ENCODE data around the gene SLC51B. TPM values are rescaled to one million over a fixed set of nuclear protein-coding genes. Genes with fewer than 3 reads are reported as not detected.
A peak's percentile ranks its signal among the peaks of the same experiment; 100 is the strongest.

Gene SLC51B
- total RNA-seq, 4 donors from 2014 or later = not detected

GRCh38 chr15:65050270-65050669 lies 5.1 kb downstream of the SLC51B start:
- DNase-seq (no peak), ATAC-seq (no peak)
- Histone ChIP-seq H3K27me3 (no peaks in the 10 kb centered on the region), H3K4me3 (no peak overlapping the region), H3K36me3 (no peaks in the 10 kb centered on the region), H3K4me1 (peaks cover 11 to 14% of the 10 kb centered on the region in 2 donors), H3K9me3 (no peaks in the 10 kb centered on the region), H3K27ac (no peak overlapping the region)
- TF ChIP-seq CTCF (IDR thresholded peaks at IDR 0.05 in 4 of 5, conservative IDR thresholded peaks at IDR 0.05 in 1 of 5) (no peak), POLR2A (IDR thresholded peaks at IDR 0.05) (no peak)
- in situ Hi-C loops (cut with MboI; ENCODE audit: low sequenced_read_pairs in 4 of 4) (loop anchor here in 1 of 4 donors (5.0 kb wide), 1 partner anchor 37 kb away; no protein-coding TSS in a partner anchor), intact Hi-C loops (cut with DNase I; ENCODE audit: low total_unique reads) (loop anchor here (5.0 kb wide), 1 partner anchor 237 kb away; the partner anchor contains the start of gene PARP16)

- Histone ChIP-seq H3K9me3 (no peaks in the 10 kb centered on the region), H3K36me3 (no peaks in the 10 kb centered on the region), H3K27me3 (no peaks in the 10 kb centered on the region), H3K27ac (no peak overlapping the region), H3K4me3 (no peak overlapping the region), H3K4me1 (peaks cover 8 to 17% of the 10 kb centered on the region in 2 donors)
- ATAC-seq (no peak), DNase-seq (no peak)
- intact Hi-C loops (cut with DNase I; ENCODE audit: low total_unique reads) = loop anchor here (5.0 kb wide), 1 partner anchor 236 kb away; the partner anchor contains the start of gene PARP16
- TF ChIP-seq POLR2A (IDR thresholded peaks at IDR 0.05) (no peak), CTCF (IDR thresholded peaks at IDR 0.05 in 4 of 5, conservative IDR thresholded peaks at IDR 0.05 in 1 of 5) (no peak)
- in situ Hi-C loops (cut with MboI; ENCODE audit: low sequenced_read_pairs in 4 of 4) = loop anchor here in 1 of 4 donors (5.0 kb wide), 1 partner anchor 36 kb away; no protein-coding TSS in a partner anchor
Observed at GRCh38 chr15:65051266-65051665, 6.1 kb downstream of the SLC51B start.

- intact Hi-C loops (cut with DNase I; ENCODE audit: low total_unique reads) (loop anchor here (5.0 kb wide), 1 partner anchor 234 kb away; the partner anchor contains the start of gene PARP16), in situ Hi-C loops (cut with MboI; ENCODE audit: low sequenced_read_pairs in 4 of 4) (loop anchor here in 1 of 4 donors (5.0 kb wide), 1 partner anchor 34 kb away; no protein-coding TSS in a partner anchor)
- ATAC-seq (no peak), DNase-seq (no peak)
- Histone ChIP-seq H3K4me3 (no peak overlapping the region), H3K27me3 (no peaks in the 10 kb centered on the region), H3K4me1 (peaks cover 8 to 17% of the 10 kb centered on the region in 2 donors), H3K9me3 (no peaks in the 10 kb centered on the region), H3K36me3 (no peaks in the 10 kb centered on the region), H3K27ac (no peak overlapping the region)
- TF ChIP-seq CTCF (IDR thresholded peaks at IDR 0.05 in 4 of 5, conservative IDR thresholded peaks at IDR 0.05 in 1 of 5) = no peak
- no peak for TF ChIP-seq POLR2A (IDR thresholded peaks at IDR 0.05)
Observed at GRCh38 chr15:65052956-65053355, 7.8 kb downstream of the SLC51B start.

- Histone ChIP-seq H3K27me3 (no peaks in the 10 kb centered on the region), H3K4me3 (no peak overlapping the region), H3K4me1 (peaks cover 2 to 10% of the 10 kb centered on the region in 2 donors), H3K9me3 (no peaks in the 10 kb centered on the region), H3K36me3 (no peaks in the 10 kb centered on the region), H3K27ac (peak overlapping the region in 2 of 4 donors; percentile 27 to 58)
- TF ChIP-seq CTCF (IDR thresholded peaks at IDR 0.05 in 4 of 5, conservative IDR thresholded peaks at IDR 0.05 in 1 of 5) = peak; percentile 90 to 97 (median 91)
- TF ChIP-seq POLR2A (IDR thresholded peaks at IDR 0.05) = no peak
- ATAC-seq (peak; percentile 65 to 89), DNase-seq (peak; percentile 53 to 67)
- in situ Hi-C loops (cut with MboI; ENCODE audit: low sequenced_read_pairs in 4 of 4) (loop anchor here in 1 of 4 donors (5.0 kb wide), 1 partner anchor 33 kb away; no protein-coding TSS in a partner anchor), intact Hi-C loops (cut with DNase I; ENCODE audit: low total_unique reads) (loop anchor here (1.0 to 5.0 kb wide), 3 partner anchors 24 to 233 kb away; partner anchors contain the start of gene PARP16)
Observed at GRCh38 chr15:65054333-65055200, 9.4 kb downstream of the SLC51B start.
